Effector CD8-positive, alpha-beta T cell (primary cell): ENCODE data around the gene RPS15A.

Experiments
- DNase-seq: peaks from one replicate; lab custom pipeline; 2025; lab: John Stamatoyannopoulos, UW
- total RNA-seq, 4 experiments: gene quantifications; one replicate each; lab custom pipeline; 2026; lab: John Stamatoyannopoulos, UW

The RPS15A gene
- total RNA-seq: 119 to 240 (median 196) reads per million in 4 experiments

- peak; percentile 88 for DNase-seq
Measured at GRCh38 chr16:18789850-18790706, at the start of gene RPS15A. Gene RPS15A, minus strand, starts transcription at chr16:18790334. Its CDS starts 1,221 bp downstream, at chr16:18789113.

GRCh38 chr16:18839555-18839954 is 49.4 kb upstream of the RPS15A start:
- DNase-seq: no peak

GRCh38 chr16:18836702-18837101 is 46.6 kb upstream of the RPS15A start:
- no peak for DNase-seq

- no peak for DNase-seq
Measured at GRCh38 chr16:18834864-18835263, 44.7 kb upstream of the RPS15A start.

- no peak for DNase-seq
Measured at GRCh38 chr16:18833707-18834505, 43.8 kb upstream of the RPS15A start.

DNA sequence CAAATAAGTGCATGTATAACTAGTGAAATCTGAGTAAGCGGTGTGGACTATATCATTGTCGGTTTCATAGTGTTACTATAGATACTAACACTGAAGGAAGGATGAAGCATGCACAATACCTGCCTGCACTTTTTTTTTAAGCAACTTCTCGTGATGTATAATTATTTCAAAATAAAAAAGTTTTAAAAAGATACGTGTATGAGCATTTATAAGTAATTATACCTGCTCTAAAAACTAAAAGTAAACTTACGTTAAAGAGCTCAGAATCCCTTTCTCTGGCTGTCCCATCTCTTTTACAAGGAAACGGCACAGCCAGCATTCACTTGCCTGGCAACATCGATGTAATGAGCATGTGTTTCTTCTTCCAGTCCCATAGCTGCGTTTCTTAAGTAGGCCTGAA is 42.5 kb upstream of the RPS15A start:
- DNase-seq: no peak

GRCh38 chr16:18832006-18832405 is 41.9 kb upstream of the RPS15A start:
- DNase-seq: no peak

DNA sequence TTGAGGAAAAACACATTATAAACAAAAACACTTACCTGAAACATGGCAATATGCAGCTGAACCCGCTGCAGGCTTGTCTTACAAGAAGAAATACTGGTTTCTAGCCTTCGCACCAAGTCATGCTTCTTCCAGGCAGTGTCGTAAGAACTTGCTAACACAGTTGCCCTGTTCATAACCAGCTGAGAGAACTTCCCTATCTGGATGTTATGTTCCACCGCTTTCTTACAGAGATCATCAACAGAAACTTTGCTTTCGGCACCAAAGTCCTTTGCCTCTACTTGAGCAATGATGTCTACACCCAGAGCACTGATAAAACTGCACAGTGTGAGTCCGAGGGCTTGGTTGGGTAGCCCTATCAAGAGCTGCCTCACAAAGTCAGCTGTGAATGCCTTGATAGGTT is 39.1 kb upstream of the RPS15A start:
- DNase-seq: no peak

DNA sequence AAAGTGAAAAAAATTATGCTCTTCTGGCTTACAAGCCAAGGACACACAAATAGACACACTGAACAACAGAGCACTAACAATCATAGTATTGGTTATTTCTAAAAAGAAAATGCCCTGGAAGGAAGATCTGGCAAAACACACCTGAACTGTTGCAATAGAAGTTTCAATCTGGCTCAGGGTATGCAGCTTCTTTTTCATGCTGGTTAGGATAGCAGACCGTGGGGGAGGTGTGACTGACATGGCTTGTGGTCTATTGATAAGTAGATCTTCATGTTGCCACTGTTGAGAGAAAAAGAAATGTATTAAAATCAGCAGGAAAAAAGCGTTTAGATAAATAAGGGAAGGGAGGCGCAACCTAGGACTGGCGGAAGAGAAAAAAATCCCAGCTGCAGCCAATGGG is 37.8 kb upstream of the RPS15A start:
- DNase-seq: no peak

- DNase-seq: no peak
Measured at GRCh38 chr16:18816286-18816685, 26.2 kb upstream of the RPS15A start.

GRCh38 chr16:18811925-18812324 is 21.8 kb upstream of the RPS15A start:
- no peak for DNase-seq

DNA sequence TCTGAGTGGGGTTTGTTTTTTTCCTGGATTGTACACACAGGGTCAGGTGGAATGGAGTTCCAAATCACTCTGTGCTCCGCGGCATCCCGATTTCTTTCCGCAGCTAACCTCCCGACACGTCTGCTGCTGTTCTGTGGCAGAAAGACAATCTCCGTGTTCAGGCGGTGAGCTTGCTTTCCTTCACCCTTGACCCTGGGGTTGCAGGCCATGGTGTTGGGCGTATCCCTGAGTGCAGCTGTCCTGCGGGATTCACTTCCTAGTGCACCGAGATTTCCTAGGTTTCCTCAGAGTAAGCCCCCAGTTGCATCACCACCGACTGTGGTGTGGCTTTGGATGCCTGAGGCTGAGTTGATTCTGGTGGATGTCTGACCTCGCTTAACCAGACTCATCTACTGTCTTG is 19.0 kb upstream of the RPS15A start:
- no peak for DNase-seq

- no peak for DNase-seq
Measured at GRCh38 chr16:18805257-18805773, 15.2 kb upstream of the RPS15A start.

DNA sequence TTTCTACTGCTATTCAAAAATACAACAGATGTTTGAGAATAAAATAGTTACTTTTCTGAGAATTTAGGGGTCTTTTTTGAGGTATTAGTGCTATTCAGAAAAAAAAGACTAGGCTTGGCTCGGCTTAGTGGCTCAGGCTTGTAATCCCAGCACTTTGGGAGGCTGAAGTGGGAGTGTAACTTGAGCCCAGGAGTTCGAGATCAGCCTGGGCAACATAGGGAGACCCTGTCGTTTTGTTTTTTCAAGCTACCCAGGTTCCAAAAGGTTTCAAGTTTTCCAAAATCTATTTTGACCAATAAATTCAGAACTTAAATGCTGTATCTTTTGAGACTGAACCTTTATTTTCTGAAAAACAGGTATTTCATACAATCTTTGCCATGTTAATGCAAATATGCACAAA is 14.4 kb upstream of the RPS15A start:
- no peak for DNase-seq

DNA sequence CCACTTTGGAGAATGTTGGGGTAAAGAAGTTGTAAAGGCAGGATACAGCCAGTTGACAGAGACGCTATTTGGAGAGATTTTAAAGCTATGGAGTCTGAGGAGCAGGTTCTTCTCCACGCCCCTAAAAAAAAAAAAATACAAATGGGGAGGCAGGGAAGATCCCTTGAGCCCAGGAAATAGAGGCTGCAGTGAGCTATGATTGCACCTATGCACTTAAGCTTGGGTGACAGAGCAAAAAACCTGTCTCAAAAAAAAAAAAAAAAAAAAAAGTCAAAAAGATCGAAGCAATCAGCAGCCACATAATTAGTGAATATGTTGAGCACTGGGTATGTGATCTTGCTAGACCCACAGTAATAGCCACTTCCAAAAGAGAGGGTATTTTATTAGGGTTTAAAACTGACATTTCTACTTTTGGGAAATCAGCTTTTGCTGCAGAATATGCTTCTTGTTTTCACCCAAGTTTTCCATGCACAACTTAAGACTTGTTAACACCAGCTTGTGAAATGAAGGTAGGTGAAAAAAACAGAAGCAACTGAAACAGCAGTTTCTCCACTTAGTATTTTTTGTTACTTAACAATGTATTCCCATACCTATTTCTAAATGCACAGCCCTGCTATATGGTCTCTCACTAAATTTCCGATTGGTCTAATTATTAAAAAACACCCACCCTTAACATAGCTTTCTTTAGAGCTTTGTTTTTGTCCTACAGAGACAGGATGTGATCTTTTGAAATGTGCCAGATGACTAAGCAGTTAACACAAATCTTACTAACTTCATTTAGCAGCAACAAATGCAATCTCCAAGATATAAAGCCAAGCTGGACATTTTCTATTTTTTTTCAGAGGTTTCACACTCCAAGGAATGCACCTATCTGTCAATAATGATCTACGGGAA is 13.7 kb upstream of the RPS15A start:
- DNase-seq: no peak

DNA sequence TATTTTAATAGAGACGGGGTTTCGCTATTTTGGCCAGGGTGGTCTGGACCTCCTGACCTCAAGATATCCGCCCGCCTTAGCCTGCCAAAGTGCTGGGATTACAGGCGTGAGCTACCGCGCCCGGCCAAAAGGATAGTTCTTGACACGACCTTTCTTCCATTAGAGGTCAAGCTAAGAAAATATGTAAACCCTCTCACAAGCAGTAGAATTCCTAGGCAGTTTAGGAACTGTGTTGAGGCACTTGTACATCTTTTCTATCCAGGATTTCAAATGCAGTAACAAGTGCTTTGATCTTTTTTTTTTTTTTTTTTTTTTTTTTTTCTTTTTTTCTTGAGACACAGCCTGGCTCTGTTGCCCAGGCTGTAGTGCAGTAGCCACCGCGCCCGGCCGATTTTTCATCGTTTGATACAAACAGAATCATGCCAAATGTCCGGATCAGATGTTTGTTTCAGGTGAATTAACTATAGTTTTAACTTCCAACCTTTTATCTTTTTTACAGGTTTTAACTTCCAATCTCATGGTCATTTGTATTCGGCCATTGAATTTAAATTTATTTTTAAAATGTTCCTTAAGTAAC is 12.7 kb upstream of the RPS15A start:
- DNase-seq: no peak

DNA sequence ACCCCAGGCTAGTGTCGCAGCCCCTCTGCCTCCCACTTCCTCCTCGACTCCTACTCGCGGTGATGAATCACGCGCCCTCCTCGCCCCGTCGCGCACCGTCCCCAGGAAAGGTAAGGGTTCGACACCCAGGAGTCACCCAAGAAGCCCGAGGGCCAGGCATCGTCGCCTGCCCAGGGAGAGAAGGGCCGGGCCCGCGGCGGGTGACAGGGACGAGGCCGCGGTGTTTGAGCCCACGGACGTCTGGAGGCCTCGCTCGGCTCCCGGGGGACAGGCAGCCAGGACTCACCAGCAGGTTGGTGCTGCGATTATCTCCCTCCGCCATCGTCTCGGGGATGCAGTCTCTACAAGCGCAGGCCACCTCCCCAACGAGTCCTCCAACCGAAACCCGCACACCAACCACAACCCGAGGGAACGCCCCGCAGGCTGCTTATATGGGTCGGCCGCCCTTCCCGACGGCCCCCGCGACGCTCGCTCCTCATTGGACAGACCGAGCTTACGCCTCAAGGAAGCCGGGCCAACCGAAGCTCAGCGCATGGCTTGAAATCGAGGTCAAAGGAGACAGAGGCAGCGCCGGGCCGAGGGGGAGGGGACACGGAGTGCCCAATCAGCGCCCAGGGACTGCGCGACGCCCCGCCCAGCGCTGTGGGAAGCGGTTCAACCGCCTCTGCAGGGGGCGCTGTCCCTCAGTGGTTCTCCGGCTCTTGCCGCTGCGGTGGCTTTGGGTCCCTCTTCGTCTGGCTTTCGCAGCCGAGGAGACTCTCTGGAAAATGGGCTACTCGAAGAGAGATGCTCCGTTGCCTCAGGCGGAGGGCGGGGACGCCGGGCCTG is 11.2 kb upstream of the RPS15A start, which contains the start of gene ARL6IP1:
ARL6IP1 (minus strand) TSS at position 405 of the 828 bp plus-strand sequence; CDS start at position 322, 83 bp downstream.
- DNase-seq: peak; percentile 99

DNA sequence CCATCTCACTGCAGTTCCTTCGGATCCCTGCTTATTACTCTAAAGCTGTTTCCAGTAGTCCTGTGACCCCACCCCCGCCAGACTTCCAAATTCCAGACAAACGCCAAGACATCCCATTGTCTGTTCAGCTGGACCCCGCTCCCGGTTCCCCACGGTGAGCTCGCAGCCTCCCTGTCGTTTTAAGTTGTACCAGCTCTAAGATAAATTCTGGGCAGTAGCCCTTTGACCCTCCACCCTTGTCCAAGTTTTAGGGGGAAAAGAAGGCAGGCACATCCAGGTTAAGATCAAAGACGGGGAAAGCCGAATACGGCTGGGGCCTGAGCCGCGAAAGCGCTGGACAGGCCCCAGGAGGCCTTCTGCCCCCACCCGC is 10.6 kb upstream of the RPS15A start:
- DNase-seq: no peak

DNA sequence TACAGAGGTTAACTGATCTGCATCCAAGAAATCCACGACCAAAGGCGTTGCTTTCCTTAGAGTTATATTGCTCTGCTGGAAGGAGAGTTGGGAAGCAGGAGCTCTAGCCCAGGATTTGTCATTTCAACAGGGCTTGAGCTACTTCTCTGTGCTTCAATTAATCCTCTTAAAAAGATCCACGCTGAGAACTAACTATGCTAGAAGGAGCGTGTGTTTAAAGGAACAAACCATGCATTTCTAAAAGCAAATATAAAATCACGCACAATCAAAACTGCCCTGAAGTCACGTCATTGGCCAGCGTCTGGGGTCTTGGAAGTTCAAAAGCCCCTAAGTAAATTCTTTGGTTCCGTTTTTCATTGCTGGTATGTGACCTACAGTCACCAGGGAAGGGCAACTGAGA is 10.2 kb upstream of the RPS15A start:
- no peak for DNase-seq

DNA sequence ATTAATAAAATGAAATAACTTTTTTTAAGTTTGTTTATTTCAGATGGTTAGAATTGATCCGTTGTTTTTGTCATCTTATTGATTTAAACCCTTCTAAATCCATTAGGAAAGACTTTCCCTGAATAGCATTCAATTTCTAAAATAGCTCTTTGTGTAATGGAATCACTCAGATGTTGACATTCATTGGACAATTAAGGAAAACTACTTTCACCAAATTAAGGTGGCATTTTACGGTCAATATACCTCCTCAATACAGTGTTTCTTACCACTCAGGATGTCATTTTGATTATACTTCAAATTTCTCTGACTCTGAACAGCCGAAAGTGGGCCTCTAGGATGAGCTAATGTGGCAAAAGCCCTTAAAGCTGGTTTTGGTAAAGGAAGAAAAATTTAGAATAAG is 9.4 kb upstream of the RPS15A start:
- DNase-seq: no peak
